Osteocyte (in vitro differentiated cells): ENCODE measurements around the gene SLC4A5. TPM values are rescaled to one million over a fixed set of nuclear protein-coding genes. Genes with fewer than 3 reads are reported as not detected.

ENCODE experiments used
- DNase-seq: peaks from one replicate; pipeline ENCODE4 v3.0.0; 2021; ENCODE audit warnings: mixed read lengths; ENCODE audit not compliant: unreplicated experiment; ENCODE audit errors: extremely low spot score
- H3K27ac Mint-ChIP-seq: one replicate; pipeline ENCODE4 v1.8.0; 2021; ENCODE audit warnings: mild to moderate bottlenecking, mixed read lengths; ENCODE audit not compliant: unreplicated experiment
- H3K27me3 Mint-ChIP-seq: one replicate; pipeline ENCODE4 v1.8.0; 2021; ENCODE audit warnings: mixed read lengths; ENCODE audit not compliant: unreplicated experiment
- H3K36me3 Mint-ChIP-seq: one replicate; pipeline ENCODE4 v1.8.0; 2021; ENCODE audit warnings: mixed read lengths; ENCODE audit not compliant: unreplicated experiment
- H3K4me1 Mint-ChIP-seq: one replicate; pipeline ENCODE4 v1.8.0; 2021; ENCODE audit warnings: mixed read lengths; ENCODE audit not compliant: unreplicated experiment
- H3K4me3 Mint-ChIP-seq: one replicate; pipeline ENCODE4 v1.8.0; 2021; ENCODE audit warnings: mild to moderate bottlenecking, moderate library complexity, mixed read lengths; ENCODE audit not compliant: unreplicated experiment
- H3K9me3 Mint-ChIP-seq: one replicate; pipeline ENCODE4 v1.8.0; 2021; ENCODE audit warnings: mixed read lengths; ENCODE audit not compliant: unreplicated experiment
- CTCF ChIP-seq: fragments of 200-600 bp; sonication (generic); IDR thresholded peaks from 2 replicates; pipeline ENCODE4 v1.5.0; 2021; ENCODE audit warnings: antibody characterized with exemption, mild to moderate bottlenecking, moderate library complexity
- total RNA-seq: library from RNA; stranded (reverse); gene quantifications from 2 replicates; pipeline ENCODE4 v1.2.1, GENCODE V29; 2021

The SLC4A5 gene
- total RNA-seq, 1 donor from 2014 or later, result 1.6 TPM

GRCh38 chr2:74246496-74247195, 96.6 kb downstream of the SLC4A5 start:
- Mint-ChIP-seq H3K27ac (no peak overlapping the region), H3K27me3 (peaks cover 4% of the 10 kb centered on the region), H3K36me3 (no peaks in the 10 kb centered on the region), H3K4me1 (no peaks in the 10 kb centered on the region), H3K4me3 (no peak overlapping the region), H3K9me3 (no peaks in the 10 kb centered on the region)
- no peak for DNase-seq
- TF ChIP-seq CTCF, result no peak

- no peak overlapping the region for H3K27ac Mint-ChIP-seq
- no peak overlapping the region for H3K4me3 Mint-ChIP-seq
- H3K9me3 Mint-ChIP-seq, result no peaks in the 10 kb centered on the region
- H3K36me3 Mint-ChIP-seq, result no peaks in the 10 kb centered on the region
- no peaks in the 10 kb centered on the region for H3K4me1 Mint-ChIP-seq
- peaks cover 4% of the 10 kb centered on the region for H3K27me3 Mint-ChIP-seq
- no peak for TF ChIP-seq CTCF
- no peak for DNase-seq
Measured at GRCh38 chr2:74244286-74244685, 98.9 kb downstream of the SLC4A5 start.

GRCh38 chr2:74242354-74243071, 100.7 kb downstream of the SLC4A5 start:
- DNase-seq, result no peak
- H3K4me1 Mint-ChIP-seq, result peaks cover 1% of the 10 kb centered on the region
- H3K27me3 Mint-ChIP-seq, result no peaks in the 10 kb centered on the region
- H3K9me3 Mint-ChIP-seq, result no peaks in the 10 kb centered on the region
- no peak for TF ChIP-seq CTCF
- H3K4me3 Mint-ChIP-seq, result no peak overlapping the region
- H3K27ac Mint-ChIP-seq, result no peak overlapping the region
- H3K36me3 Mint-ChIP-seq, result no peaks in the 10 kb centered on the region

GRCh38 chr2:74239346-74239745, 103.9 kb downstream of the SLC4A5 start:
- H3K27me3 Mint-ChIP-seq, result peaks cover 6% of the 10 kb centered on the region
- no peak for TF ChIP-seq CTCF
- H3K36me3 Mint-ChIP-seq, result no peaks in the 10 kb centered on the region
- DNase-seq, result no peak
- H3K27ac Mint-ChIP-seq, result no peak overlapping the region
- peaks cover 4% of the 10 kb centered on the region for H3K9me3 Mint-ChIP-seq
- H3K4me3 Mint-ChIP-seq, result no peak overlapping the region
- H3K4me1 Mint-ChIP-seq, result peaks cover 1% of the 10 kb centered on the region

- Mint-ChIP-seq H3K4me3 (no peak overlapping the region), H3K36me3 (no peaks in the 10 kb centered on the region), H3K9me3 (peaks cover 4% of the 10 kb centered on the region), H3K27ac (no peak overlapping the region), H3K4me1 (peaks cover 1% of the 10 kb centered on the region), H3K27me3 (peaks cover 6% of the 10 kb centered on the region)
- no peak for DNase-seq
- no peak for TF ChIP-seq CTCF
Measured at GRCh38 chr2:74238879-74239278, 104.3 kb downstream of the SLC4A5 start.
